Prostate gland (tissue), 2 donors: ENCODE measurements around the gene ERP27.

Experiments used
- CTCF ChIP-seq, 4 experiments: fragments of 200-600 bp in 2 of 4; fragments of 450-650 bp in 2 of 4; sonication (generic) in 2 of 4; IDR thresholded peaks; 1 replicate in 3 of 4; 2 replicates in 1 of 4; pipeline ENCODE4 v1.5.1; 2016 to 2019; ENCODE audit warnings: antibody characterized with exemption in 4 of 4, mild to moderate bottlenecking in 2 of 4, moderate library complexity in 2 of 4
- POLR2A ChIP-seq: fragments of 450-650 bp; IDR thresholded peaks from one replicate; pipeline ENCODE4 v1.6.1; 2016; ENCODE audit warnings: antibody characterized with exemption, mild to moderate bottlenecking
- POLR2AphosphoS5 ChIP-seq: sonication (generic); formaldehyde crosslinking; IDR thresholded peaks from one replicate; pipeline ENCODE4 v1.6.1; 2017; ENCODE audit warnings: antibody characterized with exemption

- TF ChIP-seq POLR2A = no peak
- no peak for TF ChIP-seq CTCF (IDR thresholded peaks at IDR 0.05)
- TF ChIP-seq POLR2AphosphoS5 = no peak
Measured at GRCh38 chr12:14878488-14878887, 59.8 kb downstream of the ERP27 start.
